Astrocyte of the cerebellum (primary cell): ENCODE measurements around the gene MTERF4.
"Not testable (repeated sequence)": the region's sequence is repeated elsewhere in the genome, so short reads cannot be mapped to it uniquely, and the experiment has no call there.

ENCODE experiments used
- DNase-seq: peaks from one replicate; pipeline ENCODE4 v3.0.0-alpha.2; 2011; ENCODE audit warnings: low read depth
- H3K4me3 ChIP-seq: 2 replicates; pipeline ENCODE4 v1.5.1; 2011; ENCODE audit warnings: mild to moderate bottlenecking, low read depth, low read length, moderate library complexity
- in situ Hi-C: cut with HindIII; loops from 2 replicates; pipeline ENCODE4 v1.10.0; 2017; ENCODE audit warnings: low sequenced_read_pairs
- TF ChIP-seq, protein P1 (sequence below): IDR thresholded peaks from 2 replicates; pipeline ENCODE4 v1.5.1; 2012; ENCODE audit warnings: low read length, low read depth, moderate library complexity, mild to moderate bottlenecking; ENCODE audit errors: missing control alignments

The MTERF4 gene

GRCh38 chr2:241099246-241099645 lies 2.8 kb downstream of the MTERF4 start:
- DNase-seq = no peak
- TF ChIP-seq, protein P1, sequence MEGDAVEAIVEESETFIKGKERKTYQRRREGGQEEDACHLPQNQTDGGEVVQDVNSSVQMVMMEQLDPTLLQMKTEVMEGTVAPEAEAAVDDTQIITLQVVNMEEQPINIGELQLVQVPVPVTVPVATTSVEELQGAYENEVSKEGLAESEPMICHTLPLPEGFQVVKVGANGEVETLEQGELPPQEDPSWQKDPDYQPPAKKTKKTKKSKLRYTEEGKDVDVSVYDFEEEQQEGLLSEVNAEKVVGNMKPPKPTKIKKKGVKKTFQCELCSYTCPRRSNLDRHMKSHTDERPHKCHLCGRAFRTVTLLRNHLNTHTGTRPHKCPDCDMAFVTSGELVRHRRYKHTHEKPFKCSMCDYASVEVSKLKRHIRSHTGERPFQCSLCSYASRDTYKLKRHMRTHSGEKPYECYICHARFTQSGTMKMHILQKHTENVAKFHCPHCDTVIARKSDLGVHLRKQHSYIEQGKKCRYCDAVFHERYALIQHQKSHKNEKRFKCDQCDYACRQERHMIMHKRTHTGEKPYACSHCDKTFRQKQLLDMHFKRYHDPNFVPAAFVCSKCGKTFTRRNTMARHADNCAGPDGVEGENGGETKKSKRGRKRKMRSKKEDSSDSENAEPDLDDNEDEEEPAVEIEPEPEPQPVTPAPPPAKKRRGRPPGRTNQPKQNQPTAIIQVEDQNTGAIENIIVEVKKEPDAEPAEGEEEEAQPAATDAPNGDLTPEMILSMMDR = no peak
- in situ Hi-C loops = loop anchor here (5.0 to 25.0 kb wide), 2 partner anchors 43 to 162 kb away; no protein-coding TSS in a partner anchor
- no peak overlapping the region for H3K4me3 ChIP-seq

DNA sequence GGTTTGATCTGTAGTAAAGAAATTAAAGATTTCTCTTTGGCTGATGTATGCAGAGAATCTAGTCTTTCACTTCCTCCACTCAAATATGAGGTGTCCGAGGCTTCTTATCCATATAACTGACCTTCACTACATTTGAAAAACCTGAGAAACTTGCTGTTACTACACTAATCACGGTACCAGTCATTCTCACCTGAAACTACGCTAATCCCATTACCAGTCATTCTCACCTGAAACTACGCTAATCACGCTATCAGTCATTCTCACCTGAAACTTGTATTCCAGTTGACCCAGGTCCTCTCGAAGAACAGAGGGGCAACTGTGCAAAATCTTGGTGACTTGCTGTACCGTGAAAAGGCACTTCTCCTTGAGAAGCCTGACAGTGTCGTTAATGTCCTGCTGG lies 5.1 kb downstream of the MTERF4 start:
- in situ Hi-C loops = loop anchor here (5.0 to 25.0 kb wide), 2 partner anchors 45 to 160 kb away; no protein-coding TSS in a partner anchor

GRCh38 chr2:241095594-241096290 lies 6.3 kb downstream of the MTERF4 start:
- DNase-seq = no peak
- in situ Hi-C loops = loop anchor here (5.0 to 25.0 kb wide), 2 partner anchors 47 to 158 kb away; no protein-coding TSS in a partner anchor
- no peak overlapping the region for H3K4me3 ChIP-seq
- TF ChIP-seq, protein P1 = no peak

More for the DNA sequence above, 5.1 kb downstream of the MTERF4 start:
- TF ChIP-seq, protein P1 = no peak
- no peak overlapping the region for H3K4me3 ChIP-seq
- DNase-seq = no peak

GRCh38 chr2:241094924-241095420 lies 7.1 kb downstream of the MTERF4 start:
- in situ Hi-C loops = loop anchor here (5.0 to 25.0 kb wide), 2 partner anchors 47 to 158 kb away; no protein-coding TSS in a partner anchor
- no peak overlapping the region for H3K4me3 ChIP-seq
- TF ChIP-seq, protein P1 = no peak
- no peak for DNase-seq

DNA sequence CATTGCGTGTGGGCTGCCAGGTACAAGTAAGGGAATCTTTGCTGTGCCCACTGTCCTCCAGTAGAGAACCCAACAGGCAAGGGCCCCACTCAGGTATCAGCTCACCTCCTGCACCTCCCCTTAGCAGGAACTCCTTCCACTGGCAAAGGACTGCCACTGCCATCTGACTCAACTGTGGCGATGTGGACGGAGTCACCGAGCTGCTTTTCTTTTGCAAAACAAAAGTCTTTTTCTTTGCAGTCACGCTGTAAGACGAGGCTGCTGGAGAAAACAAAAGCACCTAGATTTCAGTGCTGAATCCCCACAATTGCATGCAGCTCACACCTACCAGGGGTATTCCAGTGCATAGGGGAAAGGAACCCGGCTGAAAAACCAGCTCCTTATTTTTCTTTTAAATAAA lies 7.9 kb downstream of the MTERF4 start:
- TF ChIP-seq, protein P1 = no peak
- no peak for DNase-seq
- in situ Hi-C loops = loop anchor here (25.0 kb wide), 1 partner anchor 157 kb away; no protein-coding TSS in a partner anchor

DNA sequence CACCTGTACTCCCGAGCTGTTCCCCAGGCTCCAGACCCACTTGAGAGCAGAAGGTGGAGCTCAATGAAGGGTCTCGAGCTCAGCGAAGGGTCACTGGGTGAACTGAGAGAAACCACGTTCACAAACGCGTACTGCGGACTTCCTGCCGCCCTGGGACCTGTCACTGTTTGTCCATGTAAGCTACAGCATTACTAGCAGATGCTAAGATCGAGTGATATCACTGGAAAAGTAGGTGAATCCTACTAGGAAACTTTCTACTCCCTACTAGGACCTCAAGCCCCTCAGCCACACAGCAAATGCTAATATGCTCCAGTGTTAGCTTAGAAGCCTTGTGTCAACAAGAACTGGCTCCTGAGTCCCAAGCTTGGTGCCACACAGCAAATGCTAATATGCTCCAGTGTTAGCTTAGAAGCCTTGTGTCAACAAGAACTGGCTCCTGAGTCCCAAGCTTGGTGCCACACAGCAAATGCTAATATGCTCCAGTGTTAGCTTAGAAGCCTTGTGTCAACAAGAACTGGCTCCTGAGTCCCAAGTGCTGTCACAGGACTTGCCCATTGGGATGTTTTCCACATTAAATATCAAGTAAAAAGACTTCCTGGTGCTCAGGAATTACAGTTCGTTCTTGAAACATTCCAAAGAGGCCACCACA lies 8.8 kb downstream of the MTERF4 start:
- DNase-seq, H3K4me3 ChIP-seq: not testable (repeated sequence)
- in situ Hi-C loops = loop anchor here (25.0 kb wide), 1 partner anchor 156 kb away; no protein-coding TSS in a partner anchor

More for the DNA sequence above, 7.9 kb downstream of the MTERF4 start:
- no peak overlapping the region for H3K4me3 ChIP-seq

GRCh38 chr2:241092677-241093076 lies 9.4 kb downstream of the MTERF4 start:
- H3K4me3 ChIP-seq = no peak overlapping the region
- in situ Hi-C loops = loop anchor here (25.0 kb wide), 1 partner anchor 155 kb away; no protein-coding TSS in a partner anchor
- no peak for DNase-seq
- TF ChIP-seq, protein P1 = no peak
